AG10803 (cell line): ENCODE data around the gene KRT1.

Source experiments
- DNase-seq: peaks from one replicate; pipeline ENCODE4 v3.0.0; 2010; ENCODE audit warnings: low read depth
- H3K4me3 ChIP-seq: 2 replicates; pipeline ENCODE4 v1.5.1; 2011; ENCODE audit warnings: mild to moderate bottlenecking, low read length, control low read depth
- TF ChIP-seq, protein P1 (sequence below): conservative IDR thresholded peaks from 2 replicates; pipeline ENCODE4 v1.5.1; 2011; ENCODE audit warnings: mild to moderate bottlenecking, low read length, control low read depth, inconsistent platforms

Gene KRT1

GRCh38 chr12:52662918-52663229 is 17.3 kb downstream of the KRT1 start:
- no peak overlapping the region for H3K4me3 ChIP-seq
- TF ChIP-seq, protein P1, sequence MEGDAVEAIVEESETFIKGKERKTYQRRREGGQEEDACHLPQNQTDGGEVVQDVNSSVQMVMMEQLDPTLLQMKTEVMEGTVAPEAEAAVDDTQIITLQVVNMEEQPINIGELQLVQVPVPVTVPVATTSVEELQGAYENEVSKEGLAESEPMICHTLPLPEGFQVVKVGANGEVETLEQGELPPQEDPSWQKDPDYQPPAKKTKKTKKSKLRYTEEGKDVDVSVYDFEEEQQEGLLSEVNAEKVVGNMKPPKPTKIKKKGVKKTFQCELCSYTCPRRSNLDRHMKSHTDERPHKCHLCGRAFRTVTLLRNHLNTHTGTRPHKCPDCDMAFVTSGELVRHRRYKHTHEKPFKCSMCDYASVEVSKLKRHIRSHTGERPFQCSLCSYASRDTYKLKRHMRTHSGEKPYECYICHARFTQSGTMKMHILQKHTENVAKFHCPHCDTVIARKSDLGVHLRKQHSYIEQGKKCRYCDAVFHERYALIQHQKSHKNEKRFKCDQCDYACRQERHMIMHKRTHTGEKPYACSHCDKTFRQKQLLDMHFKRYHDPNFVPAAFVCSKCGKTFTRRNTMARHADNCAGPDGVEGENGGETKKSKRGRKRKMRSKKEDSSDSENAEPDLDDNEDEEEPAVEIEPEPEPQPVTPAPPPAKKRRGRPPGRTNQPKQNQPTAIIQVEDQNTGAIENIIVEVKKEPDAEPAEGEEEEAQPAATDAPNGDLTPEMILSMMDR, result no peak
- no peak for DNase-seq

DNA sequence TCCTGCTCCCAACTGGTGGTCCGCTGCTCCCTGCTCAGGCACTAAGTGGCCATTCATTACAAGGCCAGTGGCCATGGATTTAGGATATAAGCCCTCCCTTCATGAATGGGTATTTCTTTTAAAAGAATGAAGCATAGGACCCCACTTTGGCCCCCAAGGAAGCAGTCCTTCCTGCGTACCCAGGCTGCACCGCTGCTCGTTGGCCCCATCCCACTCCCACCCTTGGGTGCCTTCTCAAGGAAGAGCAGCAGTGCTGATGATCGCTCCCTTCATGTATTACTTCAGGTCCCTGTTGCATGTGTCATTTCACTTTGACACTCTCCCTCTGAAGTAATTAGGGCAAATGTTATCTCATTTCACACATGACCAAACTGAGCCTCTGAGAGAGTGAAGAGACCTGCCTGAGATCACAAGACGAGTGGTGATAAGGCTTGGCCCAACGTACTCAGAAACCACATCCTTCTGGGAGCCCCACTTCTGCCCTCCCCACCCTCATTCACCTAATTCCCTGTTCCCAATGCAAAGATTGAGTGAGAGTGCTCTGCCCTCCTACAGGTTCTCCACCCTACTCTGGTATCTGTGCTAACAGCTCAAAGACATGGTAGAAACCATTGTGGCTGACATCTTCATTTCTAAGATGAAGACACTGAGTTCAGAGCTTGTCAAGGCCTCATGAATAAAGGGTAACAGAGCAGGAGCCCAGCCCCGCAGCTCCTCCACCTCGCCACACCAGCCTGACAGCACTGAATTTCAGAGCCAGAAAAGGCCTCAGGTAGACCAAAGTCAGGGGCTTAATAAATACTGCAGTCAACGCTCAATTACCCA is 17.9 kb downstream of the KRT1 start:
- TF ChIP-seq, protein P1, result no peak
- DNase-seq, result no peak

DNA sequence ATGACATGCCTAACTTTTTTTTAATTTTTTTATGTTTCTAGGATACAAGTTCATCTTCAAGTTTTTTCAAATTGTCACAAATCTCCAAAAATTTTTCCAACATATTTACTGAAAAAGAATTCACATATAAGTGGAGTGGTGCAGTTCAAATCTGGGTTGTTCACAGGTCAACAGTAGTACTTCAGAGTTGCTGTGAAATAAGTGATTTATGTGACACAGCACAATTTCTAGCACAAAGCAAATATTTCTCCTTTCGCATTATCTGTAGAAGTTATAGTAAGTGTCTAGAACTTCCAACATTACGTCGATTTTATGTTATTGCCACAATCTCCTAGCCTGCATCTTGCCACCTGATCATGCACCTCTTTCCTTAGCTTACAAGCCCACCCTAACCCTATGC is 18.5 kb downstream of the KRT1 start:
- DNase-seq, result no peak
- TF ChIP-seq, protein P1, result no peak
- no peak overlapping the region for H3K4me3 ChIP-seq

More for the DNA sequence above, 17.9 kb downstream of the KRT1 start:
- H3K4me3 ChIP-seq, result no peak overlapping the region

- H3K4me3 ChIP-seq, result no peak overlapping the region
- TF ChIP-seq, protein P1, result no peak
- no peak for DNase-seq
These were observed 19.2 kb downstream of the KRT1 start for GRCh38 chr12:52660934-52661499.

DNA sequence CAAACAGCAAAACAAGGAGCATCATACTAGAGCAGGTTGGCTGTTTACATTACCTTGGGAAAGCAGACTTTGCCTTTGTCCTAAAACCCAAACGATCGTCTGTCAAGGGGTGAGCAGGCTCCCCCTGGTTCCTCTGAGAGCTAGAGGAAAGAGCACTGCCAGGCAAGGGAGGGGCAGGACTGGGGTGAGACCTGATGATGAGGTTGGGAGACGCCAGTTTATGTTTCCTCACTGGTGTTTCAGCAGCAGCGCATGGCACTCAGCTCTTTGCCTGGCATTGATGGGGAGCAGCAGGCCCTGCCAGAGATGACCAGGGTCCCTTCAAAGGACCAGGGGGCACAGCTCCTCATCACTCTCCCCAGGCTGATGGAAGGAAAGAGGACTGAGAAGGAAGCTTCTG is 20.3 kb downstream of the KRT1 start:
- no peak overlapping the region for H3K4me3 ChIP-seq
- TF ChIP-seq, protein P1, result no peak

DNA sequence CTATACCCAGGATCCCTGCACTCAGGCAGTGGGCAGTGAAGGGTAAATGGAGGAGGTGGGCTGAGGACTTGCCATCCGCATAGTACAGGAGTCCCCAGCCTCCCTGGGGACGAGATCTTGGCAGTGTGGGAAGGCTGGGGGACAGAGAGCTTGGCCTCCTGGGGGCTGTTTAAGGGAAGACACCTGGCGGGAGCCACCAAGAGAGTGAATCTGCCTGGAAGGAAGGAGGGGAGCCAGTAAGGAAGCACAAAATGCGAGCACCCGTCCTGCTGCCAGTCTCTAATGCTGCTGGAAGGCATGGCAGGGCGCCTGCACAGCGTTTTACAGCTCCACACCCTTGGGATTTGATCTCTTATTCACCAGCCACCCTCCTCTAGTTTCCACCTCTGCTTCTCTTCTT is 20.8 kb downstream of the KRT1 start:
- H3K4me3 ChIP-seq, result no peak overlapping the region
- no peak for DNase-seq
- TF ChIP-seq, protein P1, result no peak

More for the DNA sequence above, 20.3 kb downstream of the KRT1 start:
- DNase-seq, result no peak

GRCh38 chr12:52658196-52658595 is 22.0 kb downstream of the KRT1 start:
- TF ChIP-seq, protein P1, result no peak
- no peak overlapping the region for H3K4me3 ChIP-seq
- no peak for DNase-seq
